IPS-11a (cell line): ENCODE measurements around the gene ODAD4.

Experiments used
- H3K4me3 ChIP-seq: one replicate; pipeline ENCODE4 v1.5.1; 2013; ENCODE audit warnings: low read depth, low read length, control low read depth

The ODAD4 gene

DNA sequence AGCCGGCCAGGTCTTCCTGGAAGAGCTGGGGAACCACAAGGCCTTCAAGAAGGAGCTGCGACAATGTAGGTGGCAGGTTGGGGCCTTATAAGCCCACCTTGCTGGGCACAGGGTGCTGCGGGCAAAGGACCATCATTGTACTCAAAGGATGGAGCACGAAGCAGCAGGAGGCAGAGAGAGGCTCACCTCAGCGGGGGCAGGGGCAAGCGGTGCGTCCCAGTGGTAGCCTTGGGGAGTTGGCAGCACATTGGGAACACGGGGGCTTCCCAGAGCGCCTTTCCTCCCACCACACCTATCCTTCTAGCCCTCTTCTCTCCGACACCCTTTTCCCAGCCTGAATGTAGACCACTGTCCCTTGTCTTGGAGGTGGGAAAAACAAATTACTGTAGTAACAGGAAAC lies 38.3 kb downstream of the ODAD4 start:
- H3K4me3 ChIP-seq, result no peak overlapping the region

DNA sequence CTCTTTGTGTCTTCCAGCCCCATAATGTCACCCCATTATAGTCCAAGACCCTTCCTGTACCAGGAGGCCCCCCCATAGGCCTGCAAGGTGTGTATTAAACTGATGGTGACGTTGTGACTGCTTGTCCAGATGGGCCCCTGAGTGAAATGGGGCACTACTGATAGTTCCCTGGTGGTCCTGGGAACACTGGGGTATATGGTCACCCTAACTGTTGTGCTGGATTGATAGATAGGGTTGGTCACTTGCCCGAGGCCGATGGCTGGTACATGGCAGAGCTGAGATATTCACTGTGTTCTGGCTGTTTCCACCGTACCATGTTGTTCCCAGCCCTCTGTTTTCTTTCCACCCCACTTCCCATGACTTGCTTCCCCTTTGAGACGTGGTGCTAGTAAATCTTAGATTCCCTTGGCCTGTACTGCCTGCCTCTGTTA lies 40.5 kb downstream of the ODAD4 start:
- H3K4me3 ChIP-seq, result no peak overlapping the region

DNA sequence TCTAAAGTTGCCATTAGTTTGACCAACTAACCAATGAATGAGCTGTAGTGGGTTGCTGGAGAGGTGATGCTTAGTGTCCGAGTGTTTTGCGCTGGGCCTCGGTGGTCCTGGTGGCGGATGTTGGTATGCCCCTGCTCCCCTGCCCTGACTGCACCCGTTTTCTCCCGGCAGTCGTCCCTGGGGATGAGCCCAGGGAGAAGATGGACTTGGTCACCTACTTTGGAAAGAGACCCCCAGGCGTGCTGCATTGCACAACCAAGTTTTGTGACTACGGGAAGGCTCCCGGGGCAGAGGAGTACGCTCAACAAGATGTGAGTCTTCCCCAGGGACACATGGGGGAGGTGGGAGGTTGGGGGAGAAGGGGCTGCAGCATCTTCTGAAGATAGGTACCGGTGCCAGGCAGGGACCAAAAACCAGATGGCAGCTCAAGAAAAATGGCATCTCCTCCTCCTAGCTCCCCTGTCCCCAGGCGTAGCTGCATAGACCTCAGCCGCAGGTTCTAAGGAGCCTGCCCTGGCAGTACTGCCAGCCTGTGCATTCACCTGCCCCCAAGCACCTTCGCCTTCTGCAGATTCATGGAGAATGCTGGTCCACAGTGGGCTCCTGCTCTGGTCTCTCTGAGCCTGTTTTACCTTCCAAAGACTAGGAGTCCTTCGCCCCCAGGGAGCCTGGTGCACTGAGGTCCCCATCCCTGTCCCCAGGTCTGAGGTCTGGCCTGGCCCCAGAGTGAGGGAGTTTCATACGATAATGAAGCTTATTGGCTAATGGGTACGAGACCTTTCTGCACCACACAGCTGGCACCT lies 41.5 kb downstream of the ODAD4 start:
- H3K4me3 ChIP-seq, result no peak overlapping the region

DNA sequence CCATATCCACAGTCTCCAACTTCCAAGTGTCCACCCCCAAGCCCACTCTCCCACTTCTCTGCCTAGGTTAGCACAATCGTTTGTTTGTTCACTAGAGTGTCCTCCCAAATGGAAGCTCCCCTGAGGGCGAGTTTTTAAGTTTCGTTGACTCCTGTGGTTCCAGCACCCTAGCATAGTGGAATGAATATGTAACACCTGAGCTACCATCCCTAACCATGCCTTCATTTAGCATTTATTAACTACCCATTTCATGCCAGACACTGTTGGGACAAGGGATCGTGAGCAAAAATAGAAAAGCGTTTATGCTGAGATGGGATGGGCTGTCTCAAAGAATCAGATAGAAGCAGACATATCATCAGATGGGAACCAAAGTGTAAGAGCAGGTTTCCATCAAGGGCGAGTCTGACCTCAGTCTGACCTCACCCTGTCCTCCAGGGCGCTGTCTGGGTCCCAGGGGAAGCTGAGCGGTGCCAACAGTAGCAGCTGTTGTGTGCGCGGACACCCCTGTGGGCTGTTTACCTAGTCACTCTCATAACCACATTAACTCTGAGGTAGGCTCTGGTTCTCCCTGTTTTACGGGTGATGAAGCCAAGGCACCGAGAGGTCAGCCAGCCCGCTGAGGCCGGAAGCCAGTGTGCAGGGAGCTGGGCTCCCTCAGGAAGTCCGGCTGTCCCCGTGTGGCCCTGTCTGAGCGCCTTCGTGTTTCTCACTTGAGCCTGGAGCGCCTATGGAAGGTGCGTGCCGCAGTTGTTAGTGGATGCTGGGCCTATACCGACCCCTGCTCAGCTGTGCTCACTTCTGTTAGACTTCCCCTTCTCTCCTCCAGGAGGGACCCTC lies 42.4 kb downstream of the ODAD4 start:
- no peak overlapping the region for H3K4me3 ChIP-seq

DNA sequence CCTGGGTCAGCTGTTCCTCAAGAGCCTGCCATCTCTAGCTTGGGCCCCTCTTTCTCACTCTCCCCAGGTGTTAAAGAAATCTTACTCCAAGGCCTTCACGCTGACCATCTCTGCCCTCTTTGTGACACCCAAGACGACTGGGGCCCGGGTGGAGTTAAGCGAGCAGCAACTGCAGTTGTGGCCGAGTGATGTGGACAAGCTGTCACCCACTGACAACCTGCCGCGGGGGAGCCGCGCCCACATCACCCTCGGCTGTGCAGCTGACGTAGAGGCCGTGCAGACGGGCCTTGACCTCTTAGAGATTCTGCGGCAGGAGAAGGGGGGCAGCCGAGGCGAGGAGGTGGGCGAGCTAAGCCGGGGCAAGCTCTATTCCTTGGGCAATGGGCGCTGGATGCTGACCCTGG lies 43.0 kb downstream of the ODAD4 start:
- H3K4me3 ChIP-seq, result no peak overlapping the region

DNA sequence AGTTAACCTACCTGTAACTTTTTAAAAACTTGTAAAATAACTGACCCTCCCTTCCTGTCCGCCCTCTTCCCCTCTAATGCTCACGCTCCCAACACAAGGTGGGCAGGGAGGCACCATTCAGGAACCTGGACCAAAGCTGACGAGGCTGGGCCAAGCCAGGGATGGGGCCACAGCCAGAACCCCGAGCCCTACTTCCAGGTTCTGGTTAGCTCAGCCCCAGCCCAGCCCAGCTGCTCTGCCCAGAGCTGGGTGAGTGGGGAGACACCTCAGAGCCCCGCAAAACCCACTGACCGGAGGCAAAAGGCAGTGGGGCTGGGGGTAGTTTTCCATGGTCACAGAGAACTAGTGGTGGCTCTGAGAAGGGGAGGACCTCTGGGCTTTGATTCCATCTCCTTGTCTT lies 43.6 kb downstream of the ODAD4 start:
- no peak overlapping the region for H3K4me3 ChIP-seq

DNA sequence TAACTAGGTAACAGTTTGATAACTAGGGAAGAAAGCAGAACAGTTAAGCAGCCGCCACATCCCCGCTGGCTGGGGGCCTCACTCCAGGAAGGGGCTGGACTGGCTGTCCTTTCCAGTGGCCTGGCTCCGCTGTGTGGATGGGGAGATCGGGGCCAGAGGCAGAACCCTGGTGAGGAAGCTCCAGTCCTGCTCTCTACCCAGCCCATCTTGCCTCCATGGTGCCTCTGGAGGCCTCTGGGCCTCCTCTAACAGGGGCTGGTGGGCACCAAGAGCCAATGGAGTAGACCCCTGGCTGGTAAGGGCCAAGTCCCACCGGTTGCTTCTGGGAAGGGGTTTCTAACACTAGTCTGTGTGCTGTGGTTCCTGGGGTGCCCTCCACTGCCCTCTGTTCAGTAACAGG lies 44.2 kb downstream of the ODAD4 start:
- H3K4me3 ChIP-seq, result no peak overlapping the region

DNA sequence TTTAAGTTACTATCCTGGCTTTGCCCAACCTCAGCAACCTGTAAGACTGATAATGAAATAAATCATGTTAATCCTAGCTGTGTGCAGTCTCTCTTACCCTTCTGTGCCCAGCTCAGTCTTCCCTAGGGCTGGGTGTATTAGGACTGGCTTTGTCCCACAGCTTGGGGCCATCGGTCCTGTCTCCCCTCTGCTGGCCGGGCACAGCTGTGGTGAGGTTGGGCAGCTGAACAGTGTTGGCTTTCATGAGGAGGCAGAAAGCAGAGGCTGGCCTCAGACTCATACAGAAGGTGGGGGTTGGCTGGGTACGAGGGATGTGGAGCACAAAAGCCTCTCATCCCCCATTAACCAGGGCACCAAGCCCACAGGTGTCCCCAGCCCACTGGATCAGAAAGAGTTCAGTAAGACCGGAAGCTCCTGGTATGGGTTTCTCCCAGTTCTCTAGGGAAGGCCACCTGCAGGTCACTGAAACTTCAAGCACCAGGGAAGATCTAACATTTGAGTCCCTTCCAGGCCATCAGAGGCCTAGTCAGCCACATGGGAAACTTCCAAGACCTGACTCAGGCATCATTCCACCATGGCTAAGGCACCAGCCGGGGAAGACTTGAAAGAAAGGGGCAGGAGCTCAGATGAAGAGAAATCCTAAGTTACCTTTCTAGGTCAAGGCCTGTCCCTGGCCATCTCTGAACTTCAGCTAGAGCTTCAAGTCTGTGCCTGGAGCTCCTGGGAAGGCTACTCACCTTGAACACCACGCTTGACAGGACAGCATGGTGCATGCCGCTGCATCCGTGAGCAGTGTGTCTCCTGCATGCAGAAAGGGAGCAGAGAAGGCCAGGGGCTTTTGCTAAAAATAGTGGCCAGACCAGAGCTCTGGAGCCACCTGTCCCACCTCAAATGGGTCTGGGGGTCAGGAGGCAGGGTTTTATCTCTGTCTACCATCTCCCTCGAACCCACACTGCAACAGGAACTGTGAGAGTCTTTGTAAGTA lies 45.0 kb downstream of the ODAD4 start:
- no peak overlapping the region for H3K4me3 ChIP-seq

DNA sequence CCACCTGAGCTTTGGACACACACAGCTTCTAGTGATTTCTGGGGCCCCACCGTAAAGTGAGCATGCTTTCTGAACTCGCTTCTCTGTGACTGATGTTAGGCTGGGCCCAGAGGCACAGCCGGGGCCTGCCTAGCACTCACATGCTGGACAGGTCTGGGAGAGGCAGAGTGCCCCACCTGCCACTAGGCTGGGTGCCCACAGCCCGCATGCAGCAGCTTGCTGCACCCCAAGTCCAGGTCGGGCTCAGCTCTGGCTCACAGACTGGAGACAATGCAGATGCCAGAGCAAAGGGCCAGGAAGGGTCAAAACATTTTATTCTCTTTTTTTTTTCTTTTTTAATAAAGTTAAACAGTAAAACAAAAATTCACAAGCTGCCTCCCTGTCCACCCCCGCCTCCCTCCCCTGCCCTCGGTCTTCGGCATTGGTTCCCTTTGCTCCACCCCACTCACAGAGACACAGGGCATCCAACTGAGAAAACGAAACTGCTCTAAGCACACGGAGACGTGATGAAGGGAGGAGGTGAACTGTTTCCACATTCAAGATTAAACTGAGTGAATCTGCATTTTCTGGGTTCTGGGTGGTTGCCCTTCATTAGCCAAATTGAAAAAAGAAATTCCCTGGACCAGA lies 45.8 kb downstream of the ODAD4 start:
- no peak overlapping the region for H3K4me3 ChIP-seq

DNA sequence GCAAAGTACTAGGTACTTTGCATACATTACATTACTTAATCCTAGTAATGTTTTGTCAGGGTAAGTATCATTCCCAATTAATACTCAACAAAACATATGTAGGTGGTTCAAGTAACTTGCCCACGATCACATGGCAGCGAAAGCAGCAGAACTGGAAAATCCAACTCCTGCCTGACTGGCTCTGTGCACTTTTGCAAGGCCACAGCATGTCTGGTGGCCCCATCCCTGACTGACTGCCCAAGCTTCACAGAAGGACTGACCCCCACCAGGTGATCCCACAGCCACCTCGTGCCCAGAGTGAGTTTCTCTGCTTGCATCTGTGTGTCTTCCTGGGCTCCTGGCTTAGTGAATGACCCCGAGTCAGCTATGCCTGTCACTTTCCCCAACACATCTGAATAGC lies 47.6 kb downstream of the ODAD4 start:
- no peak overlapping the region for H3K4me3 ChIP-seq

DNA sequence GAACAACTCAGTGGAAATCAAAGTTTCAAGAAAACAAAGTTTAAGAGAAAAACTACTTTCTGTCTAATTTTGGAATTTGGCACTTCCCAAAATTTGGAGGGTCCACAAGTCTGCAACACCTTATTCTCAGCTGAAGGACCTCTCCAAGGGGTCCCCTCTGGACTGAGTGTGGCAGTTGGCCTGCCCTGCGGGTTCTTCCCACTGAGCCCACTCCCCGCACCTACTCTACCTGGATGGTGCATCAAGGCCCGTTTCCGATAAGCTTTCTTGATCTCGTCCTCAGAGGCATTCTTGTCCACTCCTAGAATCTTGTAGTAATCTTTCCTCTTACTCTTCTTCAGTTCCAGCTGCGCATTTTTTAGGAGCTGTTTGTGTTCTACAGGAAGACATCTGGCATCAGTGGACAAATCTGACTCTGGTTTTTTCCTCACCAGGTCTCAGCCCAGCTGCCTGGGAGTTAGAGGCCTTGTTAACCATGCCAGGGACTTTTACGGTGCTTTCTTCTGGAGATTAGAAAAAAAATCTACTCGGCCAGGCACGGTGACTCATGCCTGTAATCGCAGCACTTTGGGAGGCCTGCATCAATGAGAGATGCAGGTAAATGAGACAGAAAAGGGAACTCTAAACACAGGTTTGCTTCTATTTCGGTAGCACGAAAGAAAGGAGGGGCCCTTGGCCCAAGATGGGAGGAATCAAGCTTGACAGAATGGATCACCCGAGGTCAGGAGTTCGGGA lies 51.8 kb downstream of the ODAD4 start:
- H3K4me3 ChIP-seq, result no peak overlapping the region

DNA sequence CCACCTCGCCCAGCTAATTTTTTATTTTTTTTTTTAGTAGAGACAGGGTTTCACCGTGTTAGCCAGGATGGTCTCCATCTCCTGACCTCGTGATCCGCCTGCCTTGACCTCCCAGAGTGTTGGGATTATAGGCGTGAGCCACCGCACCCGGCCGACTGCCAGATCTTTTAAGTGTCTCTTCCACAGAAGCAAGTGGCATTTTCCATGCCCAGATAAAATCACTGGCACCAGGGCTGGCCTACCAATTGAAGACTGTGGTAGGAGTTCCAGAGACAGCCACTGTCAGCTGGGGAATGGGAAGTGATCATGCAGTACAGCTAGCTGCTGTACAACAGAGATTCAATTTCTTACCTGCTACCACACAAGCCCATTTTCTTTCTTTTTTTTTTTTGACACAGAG lies 54.0 kb downstream of the ODAD4 start:
- no peak overlapping the region for H3K4me3 ChIP-seq

DNA sequence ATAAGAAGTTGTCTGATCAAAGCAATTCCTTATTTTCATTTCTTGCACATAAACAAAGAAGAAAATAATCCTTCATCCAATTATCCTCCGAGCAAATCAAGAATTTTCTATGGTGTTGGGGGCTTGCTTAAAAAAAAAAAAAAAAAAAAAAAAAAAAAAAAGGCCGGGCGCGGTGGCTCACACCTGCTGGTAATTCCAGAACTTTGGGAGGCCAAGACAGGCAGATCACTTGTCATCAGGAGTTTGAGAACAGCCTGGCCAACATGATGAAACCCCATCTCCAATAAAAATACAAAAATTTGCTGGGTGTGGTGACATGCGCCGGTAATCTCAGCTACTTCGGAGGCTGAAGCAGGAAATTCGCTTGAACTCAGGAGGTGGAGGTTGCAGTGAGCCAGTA lies 55.5 kb downstream of the ODAD4 start:
- no peak overlapping the region for H3K4me3 ChIP-seq

DNA sequence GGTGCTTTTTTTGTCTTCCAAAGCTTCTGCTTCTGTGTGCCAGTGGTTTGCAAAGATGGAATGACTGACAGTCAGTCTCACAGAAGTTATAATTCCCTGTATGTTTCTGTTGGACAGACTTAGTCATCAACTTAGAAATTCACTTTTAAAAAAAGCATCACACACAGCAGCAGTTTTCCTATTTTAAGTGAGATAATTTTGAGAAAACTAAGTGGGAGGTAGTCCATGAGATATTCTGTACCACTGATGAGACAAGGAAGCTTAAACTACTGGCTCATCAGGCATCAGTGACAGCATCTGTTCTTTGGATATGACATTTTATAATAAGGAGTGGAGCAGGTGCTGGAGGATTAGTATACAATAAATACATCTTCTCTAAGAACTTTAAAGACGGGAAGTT lies 56.2 kb downstream of the ODAD4 start:
- no peak overlapping the region for H3K4me3 ChIP-seq

DNA sequence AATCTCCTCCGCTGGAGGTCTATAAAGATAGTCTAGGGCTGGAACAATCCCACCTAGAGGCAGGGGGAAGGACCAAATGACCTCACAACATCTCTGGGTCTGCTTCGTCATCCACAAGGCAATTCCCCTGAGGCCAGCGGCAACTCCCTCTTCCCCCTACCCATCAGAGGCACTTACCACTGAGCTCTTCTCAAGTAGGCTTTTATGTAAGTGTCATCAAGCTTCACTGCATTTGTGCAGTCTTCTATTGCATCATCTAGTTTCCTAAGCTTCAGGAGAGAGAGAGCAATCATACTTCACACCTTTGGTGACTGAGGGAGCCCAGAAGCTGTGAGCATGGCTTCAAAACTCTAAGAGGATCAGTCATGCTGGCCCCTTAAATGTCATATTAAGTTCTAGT lies 57.2 kb downstream of the ODAD4 start:
- H3K4me3 ChIP-seq, result no peak overlapping the region

DNA sequence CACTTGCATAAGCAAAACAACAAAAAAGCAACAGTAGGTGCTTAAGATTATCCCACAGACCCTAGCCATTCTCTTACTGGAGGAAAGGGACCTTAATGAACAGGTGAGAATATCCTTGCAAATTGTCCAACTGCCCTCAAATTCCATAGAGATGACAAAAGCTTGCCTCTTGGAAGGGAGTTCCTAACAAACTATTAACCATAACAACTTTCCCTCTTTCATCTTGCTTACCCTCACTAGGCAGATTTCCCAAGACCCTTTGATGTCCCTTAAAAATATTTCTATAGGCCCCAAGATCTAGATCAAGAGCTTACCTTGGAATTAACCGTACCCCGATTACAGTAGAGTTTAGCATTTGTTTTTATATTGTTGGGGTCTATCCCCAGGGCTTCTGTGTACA lies 58.0 kb downstream of the ODAD4 start:
- H3K4me3 ChIP-seq, result no peak overlapping the region

DNA sequence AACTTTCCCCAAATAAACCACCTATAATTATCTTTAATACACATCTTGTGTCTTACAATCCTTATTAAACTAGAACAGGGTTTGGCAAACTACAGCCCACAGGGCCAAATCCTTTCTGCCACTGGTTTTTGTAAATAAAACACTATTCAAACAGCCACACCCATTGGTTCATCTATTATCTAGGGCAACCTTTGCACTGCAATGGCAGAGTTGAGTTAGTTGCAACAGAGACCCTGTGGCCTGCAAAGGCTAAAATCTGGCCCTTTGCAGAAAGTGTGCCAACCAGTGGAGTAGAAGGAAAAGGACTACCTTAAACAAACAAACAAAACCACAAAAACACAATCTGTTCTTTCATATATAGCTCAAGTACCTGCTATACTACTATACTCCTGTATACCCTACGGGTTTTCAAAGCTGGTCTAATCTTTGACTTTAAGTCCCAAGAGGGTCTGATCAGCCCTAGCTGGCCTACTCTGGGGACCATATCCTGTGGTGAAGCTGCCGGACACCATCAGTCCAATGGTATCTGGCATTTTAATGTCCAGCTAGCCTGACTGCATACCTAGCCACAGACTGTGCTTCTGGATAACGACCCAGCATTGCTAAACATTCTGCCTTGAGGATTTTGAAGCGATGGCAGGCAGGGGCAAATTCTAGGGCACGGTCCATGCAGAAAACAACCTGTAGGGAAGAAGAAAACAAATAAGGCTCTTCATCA lies 59.4 kb downstream of the ODAD4 start:
- H3K4me3 ChIP-seq, result no peak overlapping the region

DNA sequence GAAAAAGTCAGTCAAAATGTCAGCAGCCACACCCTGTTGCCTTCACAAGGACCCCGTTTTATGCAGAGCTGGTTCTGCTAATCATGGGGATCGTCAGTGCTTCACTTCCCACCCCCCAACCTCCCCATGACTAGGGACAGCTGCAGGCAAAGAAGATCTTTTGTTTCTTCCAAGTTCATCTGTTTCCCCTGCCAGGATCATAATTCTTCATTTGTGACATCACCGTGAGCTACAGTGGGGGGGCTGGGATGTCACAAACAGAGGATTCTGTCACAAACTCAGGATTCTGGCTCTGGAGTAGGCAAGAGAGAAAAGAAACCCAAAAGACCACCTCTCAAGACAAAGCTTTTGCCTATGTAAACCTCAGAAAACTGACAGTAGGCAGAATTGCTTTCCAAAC lies 62.2 kb downstream of the ODAD4 start:
- H3K4me3 ChIP-seq, result no peak overlapping the region

DNA sequence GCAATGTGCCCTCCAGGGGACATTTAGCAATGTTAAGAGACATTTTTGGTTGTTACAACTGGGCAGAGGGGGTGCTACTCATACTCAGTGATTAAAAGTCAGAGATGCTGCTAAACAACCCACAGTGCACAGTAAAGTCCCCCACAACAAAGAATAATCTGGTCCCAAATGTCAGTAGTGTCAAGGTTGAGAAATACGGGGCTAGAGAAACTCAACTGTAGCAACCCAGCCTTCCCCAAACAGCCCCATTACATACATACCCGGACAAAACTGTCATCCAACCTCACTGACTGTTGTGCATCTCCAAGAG lies 66.4 kb downstream of the ODAD4 start:
- H3K4me3 ChIP-seq, result no peak overlapping the region

DNA sequence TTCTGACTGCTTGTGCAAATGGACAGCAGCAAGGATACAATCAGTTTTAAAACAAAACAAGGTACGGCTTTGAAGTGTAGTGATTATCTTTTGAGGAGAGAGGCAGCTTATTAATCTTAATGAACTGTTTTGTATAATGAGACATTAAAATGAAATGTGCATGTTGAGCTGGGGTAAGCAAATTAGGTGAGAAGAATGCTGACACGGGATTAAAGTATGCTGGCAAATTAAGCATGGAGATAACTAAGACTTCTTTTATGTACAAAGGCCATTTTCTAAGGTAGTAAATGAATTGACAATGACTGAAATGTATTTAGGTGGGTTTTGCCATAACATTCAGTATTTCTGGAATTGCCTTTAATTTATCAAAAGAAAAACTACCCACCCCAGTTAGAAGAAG lies 68.1 kb downstream of the ODAD4 start:
- no peak overlapping the region for H3K4me3 ChIP-seq
